Subcutaneous abdominal adipose tissue (tissue), 5 donors: Measurements from ENCODE around the gene AK6.

Experiments used
- H3K27ac ChIP-seq: one replicate; pipeline ENCODE4 v1.7.0; 2013; ENCODE audit warnings: low read depth, mild to moderate bottlenecking, inconsistent platforms, low read length, moderate library complexity
- H3K27me3 ChIP-seq, 5 donors: one replicate each; pipeline ENCODE4 v1.7.0; 2013; ENCODE audit warnings: low read length in 5 of 5, inconsistent platforms in 1 of 5; ENCODE audit not compliant: control insufficient read depth in 5 of 5, insufficient read depth in 4 of 5
- H3K36me3 ChIP-seq, 5 donors: one replicate each; pipeline ENCODE4 v1.7.0; 2013; ENCODE audit warnings: low read length in 5 of 5; ENCODE audit not compliant: control insufficient read depth in 5 of 5, insufficient read depth in 5 of 5
- H3K4me1 ChIP-seq, 5 donors: one replicate each; pipeline ENCODE4 v1.7.0; 2013; ENCODE audit warnings: low read length in 5 of 5, mild to moderate bottlenecking in 3 of 5, moderate library complexity in 1 of 5; ENCODE audit not compliant: control insufficient read depth in 5 of 5, insufficient read depth in 5 of 5
- H3K4me3 ChIP-seq, 5 donors: one replicate each; pipeline ENCODE4 v1.7.0; 2013; ENCODE audit warnings: low read length in 5 of 5, low read depth in 1 of 5
- H3K9ac ChIP-seq, 5 donors: one replicate each; pipeline ENCODE4 v1.7.0; 2013; ENCODE audit warnings: low read length in 5 of 5, mild to moderate bottlenecking in 4 of 5, moderate library complexity in 3 of 5
- H3K9me3 ChIP-seq, 5 donors: one replicate each; pipeline ENCODE4 v1.7.0; 2013; ENCODE audit warnings: low read length in 5 of 5; ENCODE audit not compliant: control insufficient read depth in 5 of 5
- donor health status: healthy.
- donor health status: healthy.
- donor health status: healthy.
- donor health status: healthy.
- donor health status: healthy.

The AK6 gene

DNA sequence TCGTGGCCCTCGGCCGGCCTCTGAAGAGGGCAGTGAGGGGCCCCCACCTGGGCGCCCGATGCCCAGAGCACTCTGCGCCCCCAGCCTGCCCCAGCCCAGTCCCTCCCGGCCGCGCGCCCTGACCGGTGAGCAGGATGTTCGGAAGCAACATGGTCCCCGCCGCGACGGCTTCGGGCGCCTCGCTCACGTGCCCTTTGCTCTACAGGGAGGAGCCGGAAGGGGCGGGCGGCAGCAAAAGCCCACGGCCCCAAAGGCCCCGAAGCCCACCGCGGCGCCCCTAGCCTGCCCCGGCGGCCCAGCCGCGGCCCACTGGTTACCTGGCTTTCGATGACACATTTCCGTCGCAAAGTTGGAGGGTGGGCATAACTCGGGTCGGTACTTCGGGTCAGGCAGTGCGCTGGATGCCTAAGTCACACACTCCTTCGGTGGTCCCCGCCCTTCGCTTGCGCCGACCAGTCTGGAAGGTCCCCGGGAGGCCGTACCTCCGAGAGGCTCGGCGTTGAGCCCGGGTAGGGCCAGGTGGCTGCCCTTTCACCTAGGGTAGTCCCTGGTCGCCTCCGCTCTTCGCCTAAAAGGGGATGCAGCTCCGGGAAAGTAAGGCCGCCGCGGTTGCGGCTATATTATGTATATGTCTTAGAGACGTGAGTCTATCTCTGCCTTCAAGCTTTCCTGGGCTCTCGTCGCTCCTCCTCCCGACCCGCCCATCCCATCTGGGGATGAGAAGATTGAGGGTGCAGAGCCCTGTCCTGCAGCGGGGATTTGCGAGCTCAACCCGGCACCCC lies at the start of gene AK6, which contains the start of the genes RAD17 and TAF9:
Gene AK6 (minus strand): TSS at position 181 of the 782 bp plus-strand sequence. CDS start 30 bp downstream, at position 151.
Gene RAD17 (plus strand): TSS at position 479 of the 782 bp plus-strand sequence. CDS start 2,391 bp downstream, outside the sequence.
Gene TAF9 (minus strand): TSS at position 181 of the 782 bp plus-strand sequence. CDS start 3,783 bp downstream, outside the sequence.
- Histone ChIP-seq H3K9ac (peak within 1 kb of the TSS; percentile 88 to 99 (median 91)), H3K27ac (peak within 1 kb of the TSS; percentile 99), H3K36me3 (peaks cover 14 to 26% (median 18%) of the 10 kb centered on the region in 5 donors), H3K9me3 (no peaks in the 10 kb centered on the region), H3K4me3 (peak within 1 kb of the TSS; percentile 90 to 98 (median 93)), H3K4me1 (peaks cover 0 to 27% (median 25%) of the 10 kb centered on the region in 5 donors), H3K27me3 (no peaks in the 10 kb centered on the region)

DNA sequence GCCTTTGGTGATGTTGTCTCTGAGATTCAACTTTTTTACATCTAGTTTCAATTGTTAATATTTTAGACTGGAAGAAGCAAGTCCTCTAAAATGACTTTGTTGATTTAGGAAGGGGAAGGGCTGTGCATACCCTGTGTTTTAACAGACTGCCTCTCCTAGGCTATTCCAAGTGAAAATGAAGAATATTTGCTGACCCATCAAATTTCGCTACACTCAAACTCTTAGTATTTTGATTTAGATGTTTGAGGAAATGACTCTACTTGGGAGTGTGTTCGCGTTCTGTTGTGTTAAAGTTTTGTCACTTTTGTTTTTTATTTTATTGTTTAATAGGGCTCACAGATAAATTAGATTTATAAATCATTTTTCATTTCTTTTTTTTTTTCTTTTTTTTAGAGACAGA lies 49.2 kb upstream of the AK6 start:
- Histone ChIP-seq H3K4me3 (no peak overlapping the region), H3K27me3 (no peaks in the 10 kb centered on the region), H3K9me3 (no peaks in the 10 kb centered on the region), H3K4me1 (peaks cover 0 to 9% (median 2%) of the 10 kb centered on the region in 5 donors), H3K27ac (no peak overlapping the region), H3K36me3 (peaks cover 4 to 19% (median 12%) of the 10 kb centered on the region in 5 donors), H3K9ac (no peak overlapping the region)

DNA sequence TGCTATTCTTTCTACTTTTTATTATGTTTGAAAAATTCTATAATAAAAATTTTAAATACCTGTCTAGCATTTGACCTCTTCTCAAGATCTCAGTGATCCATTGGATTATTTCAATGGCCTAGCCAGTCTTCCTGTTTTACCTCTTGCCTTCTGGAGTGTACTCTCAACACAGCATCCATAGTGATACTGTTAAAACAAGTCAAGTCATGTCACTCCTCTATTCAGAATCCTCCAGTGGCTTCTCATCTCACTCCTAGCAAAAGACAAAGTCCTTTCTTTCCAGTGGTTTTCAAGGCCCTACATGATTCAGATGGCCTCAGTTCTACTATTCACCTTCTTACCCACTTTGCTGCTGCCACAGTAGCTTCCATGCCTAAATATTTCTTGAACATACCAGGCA lies 47.4 kb upstream of the AK6 start:
- H3K4me3 ChIP-seq: no peak overlapping the region
- no peaks in the 10 kb centered on the region for H3K27me3 ChIP-seq
- H3K27ac ChIP-seq: no peak overlapping the region
- peaks cover 8 to 33% (median 17%) of the 10 kb centered on the region in 5 donors for H3K36me3 ChIP-seq
- H3K9me3 ChIP-seq: no peaks in the 10 kb centered on the region
- peaks cover 0 to 9% (median 2%) of the 10 kb centered on the region in 5 donors for H3K4me1 ChIP-seq
- H3K9ac ChIP-seq: no peak overlapping the region

DNA sequence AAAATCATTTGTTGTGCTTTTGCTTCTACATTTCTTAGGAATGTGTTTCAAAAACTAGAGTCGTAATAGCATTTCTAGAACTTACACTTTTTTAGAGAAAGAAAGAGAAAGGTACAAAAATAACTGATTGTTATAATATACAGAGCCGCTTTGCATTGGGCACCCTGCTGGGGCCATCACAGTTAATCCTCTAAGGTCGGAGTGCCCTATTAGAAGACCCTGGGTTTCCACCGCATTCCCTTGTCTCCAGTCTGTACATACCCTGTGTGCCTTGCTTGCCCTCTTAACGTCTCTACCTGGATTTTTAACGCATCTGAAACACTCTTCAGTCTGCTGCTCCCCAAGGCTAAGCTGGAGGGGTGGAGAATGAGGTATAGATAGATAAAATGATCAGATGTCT lies 46.9 kb upstream of the AK6 start:
- Histone ChIP-seq H3K9me3 (no peaks in the 10 kb centered on the region), H3K36me3 (peaks cover 13 to 38% (median 22%) of the 10 kb centered on the region in 5 donors), H3K27me3 (no peaks in the 10 kb centered on the region), H3K27ac (no peak overlapping the region), H3K4me1 (peaks cover 0 to 9% (median 2%) of the 10 kb centered on the region in 5 donors), H3K9ac (no peak overlapping the region), H3K4me3 (no peak overlapping the region)

DNA sequence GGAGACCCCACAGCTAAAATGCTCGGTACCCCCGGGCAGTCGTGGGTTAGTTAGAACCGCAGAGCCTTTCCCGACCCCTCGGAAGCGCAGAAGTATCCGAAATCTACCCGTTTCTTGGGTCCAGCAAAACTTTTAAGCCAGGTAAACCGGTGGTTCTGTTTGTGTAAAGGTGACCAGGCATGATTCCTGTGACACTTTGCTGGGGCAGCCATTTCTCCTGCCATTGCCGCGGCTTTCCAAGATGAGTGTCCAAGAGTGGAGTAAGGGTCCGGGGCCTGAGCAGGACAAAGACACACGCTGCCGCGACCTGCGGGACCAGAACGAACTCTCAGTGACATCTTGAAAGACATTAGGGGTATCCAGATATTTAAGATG lies 46.3 kb upstream of the AK6 start:
- H3K9me3 ChIP-seq: no peaks in the 10 kb centered on the region
- H3K4me1 ChIP-seq: peaks cover 0 to 9% (median 2%) of the 10 kb centered on the region in 5 donors
- H3K4me3 ChIP-seq: peak overlapping the region in 3 of 5 donors; percentile 51 to 65 (median 58)
- no peak overlapping the region for H3K27ac ChIP-seq
- H3K36me3 ChIP-seq: peaks cover 14 to 40% (median 22%) of the 10 kb centered on the region in 5 donors
- H3K27me3 ChIP-seq: no peaks in the 10 kb centered on the region
- peak overlapping the region in 2 of 5 donors; percentile 7 to 55 for H3K9ac ChIP-seq

DNA sequence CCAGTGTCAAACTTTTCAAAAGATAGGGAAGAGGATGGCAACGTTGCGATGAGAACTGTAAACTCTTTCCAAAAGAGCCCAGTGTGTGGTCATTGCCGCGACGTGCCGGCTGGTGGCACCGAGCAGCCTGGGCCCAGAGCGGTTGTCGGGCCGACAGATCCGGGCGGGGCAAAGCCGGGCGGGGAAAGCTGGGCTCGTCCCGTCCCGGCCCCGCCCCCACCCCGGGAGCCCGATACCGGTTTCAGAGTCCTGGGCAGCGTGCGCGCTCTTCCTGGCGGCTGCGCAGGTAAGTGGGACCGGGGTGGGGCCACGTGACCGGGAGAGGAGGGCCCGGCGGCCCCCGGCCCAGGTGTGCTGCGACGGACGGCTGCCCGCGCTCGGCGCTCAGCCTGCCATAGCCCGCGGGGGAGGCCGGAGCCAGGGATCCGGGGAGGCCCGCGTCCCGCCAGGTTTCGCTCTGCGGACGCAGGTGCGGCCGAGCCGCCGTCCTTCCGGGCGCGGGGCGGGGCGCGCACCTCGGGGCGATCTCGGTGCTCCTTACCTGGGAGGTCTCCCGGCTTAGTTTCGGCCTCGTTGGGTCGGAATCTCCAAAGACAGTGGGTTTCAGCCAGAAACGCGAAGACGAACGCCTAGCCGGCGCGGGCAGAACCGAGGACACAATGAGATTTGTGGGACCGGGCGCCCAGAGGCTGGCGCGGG lies 45.7 kb upstream of the AK6 start, which contains the start of gene MARVELD2:
Gene MARVELD2 (plus strand): TSS at position 232 of the 699 bp plus-strand sequence. CDS start 4,270 bp downstream, outside the sequence.
- H3K9ac ChIP-seq: peak within 1 kb of the TSS in 3 of 5 donors; percentile 7 to 55 (median 24)
- peak within 1 kb of the TSS in 4 of 5 donors; percentile 44 to 65 (median 54) for H3K4me3 ChIP-seq
- peaks cover 0 to 9% (median 2%) of the 10 kb centered on the region in 5 donors for H3K4me1 ChIP-seq

DNA sequence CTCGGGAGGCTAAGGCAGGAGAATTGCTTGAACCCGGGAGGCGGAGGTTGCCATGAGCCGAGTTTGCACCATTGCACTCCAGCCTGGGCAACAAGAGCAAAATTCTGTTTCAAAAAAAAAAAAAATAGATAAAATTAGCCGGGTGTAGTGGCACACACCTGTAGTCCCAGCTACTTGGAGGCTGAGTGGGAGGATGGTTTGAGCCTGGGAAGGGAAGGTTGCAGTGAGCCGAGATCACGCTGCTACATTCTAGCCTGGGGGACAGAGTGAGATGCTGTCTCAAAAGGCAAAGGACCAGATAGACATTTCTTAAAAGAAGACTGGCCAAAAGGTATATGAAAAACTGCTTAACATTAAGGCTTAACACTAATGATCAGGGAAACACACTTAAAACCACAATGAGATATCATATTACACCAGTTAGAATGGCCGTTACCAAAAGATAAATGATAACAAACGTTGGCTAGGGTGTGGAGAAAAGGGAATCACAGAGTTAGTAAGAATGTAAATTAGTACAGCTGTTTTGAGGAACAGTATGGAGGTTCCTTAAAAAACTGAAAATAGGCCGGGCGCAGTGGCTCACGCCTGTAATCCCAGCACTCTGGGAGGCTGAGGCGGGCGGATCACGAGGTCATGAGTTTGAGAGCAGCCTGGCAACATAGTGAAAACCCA lies 35.5 kb upstream of the AK6 start:
- Histone ChIP-seq H3K4me3 (no peak overlapping the region), H3K27ac (no peak overlapping the region), H3K36me3 (peaks cover 8 to 51% (median 36%) of the 10 kb centered on the region in 5 donors), H3K9me3 (peaks cover 0 to 6% (median 0%) of the 10 kb centered on the region in 5 donors), H3K4me1 (no peaks in the 10 kb centered on the region), H3K27me3 (no peaks in the 10 kb centered on the region), H3K9ac (no peak overlapping the region)

More for the DNA sequence above, 45.7 kb upstream of the AK6 start, which contains the start of gene MARVELD2:
- Histone ChIP-seq H3K36me3 (peaks cover 17 to 45% (median 24%) of the 10 kb centered on the region in 5 donors), H3K27me3 (no peaks in the 10 kb centered on the region), H3K27ac (no peak within 1 kb of the TSS), H3K9me3 (no peaks in the 10 kb centered on the region)

DNA sequence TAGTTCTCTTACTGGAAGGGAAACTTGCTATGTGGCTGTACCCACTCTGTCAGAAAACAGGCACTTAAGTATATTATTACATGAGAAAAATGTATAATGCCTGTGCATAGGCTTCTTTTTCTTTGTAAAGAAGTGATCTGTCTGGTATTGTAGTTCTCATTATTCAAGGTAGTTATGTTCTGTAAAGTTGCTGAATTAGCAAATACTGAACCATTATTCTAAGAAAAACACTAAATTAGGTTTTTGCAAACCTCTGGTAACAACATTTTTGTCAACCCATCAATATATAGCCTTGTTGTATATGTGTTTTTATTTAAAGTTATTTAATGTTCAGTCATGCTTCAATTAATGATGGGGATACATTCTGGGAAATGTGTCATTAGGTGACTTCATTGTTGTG lies 9.1 kb upstream of the AK6 start:
- Histone ChIP-seq H3K27me3 (no peaks in the 10 kb centered on the region), H3K9me3 (no peaks in the 10 kb centered on the region), H3K36me3 (peaks cover 34 to 55% (median 44%) of the 10 kb centered on the region in 5 donors), H3K4me1 (no peaks in the 10 kb centered on the region), H3K9ac (no peak overlapping the region), H3K27ac (no peak overlapping the region), H3K4me3 (no peak overlapping the region)

DNA sequence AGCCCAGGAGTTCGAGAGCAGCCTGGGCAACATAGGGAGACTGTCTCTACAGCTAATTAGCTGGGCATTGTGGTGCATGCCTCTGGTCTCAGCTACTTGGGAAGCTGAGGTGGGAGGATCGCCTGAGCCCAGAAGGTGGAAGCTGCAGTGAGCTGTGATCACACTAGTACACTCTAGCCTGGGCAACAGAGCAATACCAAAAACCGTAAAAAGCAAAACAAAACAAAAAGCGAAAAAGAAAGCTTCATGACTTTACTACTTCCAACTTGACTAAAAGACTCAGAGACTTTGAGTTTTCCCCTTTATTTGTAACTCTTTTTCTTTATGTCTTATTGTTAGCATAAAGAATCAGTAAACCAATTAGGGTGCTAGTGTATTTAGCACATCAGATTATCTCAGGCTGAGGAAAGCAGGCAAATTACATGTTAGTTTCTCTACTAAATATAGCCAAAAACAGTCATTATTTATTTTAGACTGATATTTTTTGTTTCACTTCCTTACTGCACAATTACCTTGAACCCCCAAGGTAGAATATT lies 5.7 kb upstream of the AK6 start:
- Histone ChIP-seq H3K9me3 (no peaks in the 10 kb centered on the region), H3K36me3 (peaks cover 23 to 32% (median 26%) of the 10 kb centered on the region in 5 donors), H3K27me3 (no peaks in the 10 kb centered on the region), H3K9ac (no peak overlapping the region), H3K27ac (no peak overlapping the region), H3K4me3 (no peak overlapping the region), H3K4me1 (peaks cover 0 to 13% (median 10%) of the 10 kb centered on the region in 5 donors)
